HG02840 (cell line): ENCODE measurements around the gene DGCR2.

Experiments used
- ATAC-seq: cut with Tn5 transposase; IDR thresholded peaks from one replicate; pipeline ENCODE4 v1.9.1; 2021; ENCODE audit warnings: mild to moderate bottlenecking, moderate library complexity, moderate number of reproducible peaks; ENCODE audit not compliant: unreplicated experiment, low FRiP score

DGCR2 gene

GRCh38 chr22:19046719-19047609 is 75.2 kb downstream of the DGCR2 start:
- no peak for ATAC-seq

GRCh38 chr22:19046287-19046686 is 75.9 kb downstream of the DGCR2 start:
- ATAC-seq: no peak

GRCh38 chr22:19045094-19045493 is 77.1 kb downstream of the DGCR2 start:
- ATAC-seq: no peak

GRCh38 chr22:19044381-19044780 is 77.8 kb downstream of the DGCR2 start:
- ATAC-seq: no peak

GRCh38 chr22:19043121-19044085 is 78.8 kb downstream of the DGCR2 start:
- ATAC-seq: no peak

GRCh38 chr22:19042285-19043120 is 79.7 kb downstream of the DGCR2 start:
- no peak for ATAC-seq

- ATAC-seq: no peak
These were observed 80.5 kb downstream of the DGCR2 start for GRCh38 chr22:19041704-19042074.

GRCh38 chr22:19040888-19041703 is 81.1 kb downstream of the DGCR2 start:
- ATAC-seq: no peak

- no peak for ATAC-seq
These were observed 81.8 kb downstream of the DGCR2 start for GRCh38 chr22:19040391-19040861.

- no peak for ATAC-seq
These were observed 82.4 kb downstream of the DGCR2 start for GRCh38 chr22:19039796-19040280.

- no peak for ATAC-seq
These were observed 82.8 kb downstream of the DGCR2 start for GRCh38 chr22:19039448-19039780.

GRCh38 chr22:19038728-19039447 is 83.3 kb downstream of the DGCR2 start:
- no peak for ATAC-seq

GRCh38 chr22:19038164-19038546 is 84.1 kb downstream of the DGCR2 start:
- no peak for ATAC-seq

- ATAC-seq: no peak
These were observed 84.7 kb downstream of the DGCR2 start for GRCh38 chr22:19037282-19038163.

GRCh38 chr22:19036523-19037273 is 85.5 kb downstream of the DGCR2 start:
- no peak for ATAC-seq

- no peak for ATAC-seq
These were observed 86.0 kb downstream of the DGCR2 start for GRCh38 chr22:19036229-19036522.

- ATAC-seq: no peak
These were observed 86.6 kb downstream of the DGCR2 start for GRCh38 chr22:19035474-19036228.
